Fibroblast of lung (primary cell): ENCODE measurements around the gene C17orf107. TPM values are rescaled to one million over a fixed set of nuclear protein-coding genes. Genes with fewer than 3 reads are reported as not detected.

Experiments used
- DNase-seq, 2 donors: peaks; one replicate each; pipeline versions ENCODE4 v3.0.0 to v3.0.0-alpha.2; 2010; ENCODE audit warnings: low read depth in 2 of 2
- H2AFZ ChIP-seq: 2 replicates; pipeline ENCODE4 v1.5.1; 2012; ENCODE audit warnings: low read length, control low read depth, inconsistent platforms
- H3K27ac ChIP-seq: 2 replicates; pipeline ENCODE4 v1.5.1; 2011; ENCODE audit warnings: low read length, control low read depth; ENCODE audit not compliant: insufficient read depth
- H3K27me3 ChIP-seq: 2 replicates; pipeline ENCODE4 v1.5.1; 2011; ENCODE audit warnings: mild to moderate bottlenecking, low read length; ENCODE audit not compliant: control insufficient read depth, insufficient read depth
- H3K36me3 ChIP-seq: 2 replicates; pipeline ENCODE4 v1.5.1; 2011; ENCODE audit warnings: low read length; ENCODE audit not compliant: control insufficient read depth, insufficient read depth
- H3K4me1 ChIP-seq: 2 replicates; pipeline ENCODE4 v1.5.1; 2011; ENCODE audit warnings: low read length; ENCODE audit not compliant: control insufficient read depth, insufficient read depth; ENCODE audit errors: extremely low read depth
- H3K4me2 ChIP-seq: 2 replicates; pipeline ENCODE4 v1.5.1; 2011; ENCODE audit warnings: low read length, control low read depth; ENCODE audit not compliant: insufficient read depth; ENCODE audit errors: extremely low read depth
- H3K4me3 ChIP-seq, 4 experiments: fragments of 200-600 bp in 1 of 4; sonication (generic) in 1 of 4; replicated peaks in 1 of 4; 2 replicates each; pipeline ENCODE4 v1.5.1; 2011 to 2016; ENCODE audit warnings: low read length in 4 of 4, low read depth in 3 of 4, mild to moderate bottlenecking in 3 of 4, control low read depth in 2 of 4, inconsistent platforms in 1 of 4, mixed read lengths in 1 of 4; ENCODE audit not compliant: insufficient read depth in 1 of 4; ENCODE audit errors: control extremely low read depth in 1 of 4
- H3K79me2 ChIP-seq: 2 replicates; pipeline ENCODE4 v1.5.1; 2012; ENCODE audit warnings: mild to moderate bottlenecking, low read length, inconsistent platforms; ENCODE audit not compliant: control insufficient read depth, insufficient read depth
- H3K9ac ChIP-seq: 2 replicates; pipeline ENCODE4 v1.5.1; 2011; ENCODE audit warnings: mild to moderate bottlenecking, low read length, control low read depth; ENCODE audit not compliant: insufficient read depth
- H3K9me3 ChIP-seq: 2 replicates; pipeline ENCODE4 v1.5.1; 2012; ENCODE audit warnings: low read depth, low read length; ENCODE audit not compliant: control insufficient read depth, insufficient read depth
- H4K20me1 ChIP-seq: 2 replicates; pipeline ENCODE4 v1.5.1; 2011; ENCODE audit warnings: low read length; ENCODE audit not compliant: control insufficient read depth, insufficient read depth; ENCODE audit errors: extremely low read depth
- CTCF ChIP-seq, 2 donors: IDR thresholded peaks in 1 of 2; conservative IDR thresholded peaks in 1 of 2; 1 replicate in 1 of 2; 2 replicates in 1 of 2; pipeline ENCODE4 v1.5.1; 2011 to 2012; ENCODE audit warnings: low read length in 2 of 2, control low read depth in 1 of 2, inconsistent platforms in 1 of 2, low read depth in 1 of 2, mild to moderate bottlenecking in 1 of 2
- EZH2 ChIP-seq: IDR thresholded peaks from 2 replicates; pipeline ENCODE4 v1.5.1; 2012; ENCODE audit warnings: low read length, control low read depth, mild to moderate bottlenecking; ENCODE audit errors: missing control alignments
- polyA plus RNA-seq, 2 donors: library from polyadenylated mRNA; depleted of rRNA in 1 of 2; stranded (reverse) in 1 of 2; unstranded in 1 of 2; fragments of >200 nt; gene quantifications; 2 replicates each; pipeline ENCODE4 v1.2.1, GENCODE V29; 2011 to 2012; ENCODE audit warnings: missing spikeins in 1 of 2
- total RNA-seq: library from RNA; depleted of rRNA; stranded (reverse); fragments of >200 nt; gene quantifications from 2 replicates; pipeline ENCODE4 v1.2.1, GENCODE V29; 2014

The C17orf107 gene
- total and polyA plus RNA-seq, 2 donors (not counting 1 experiment from before 2014, with no cell fraction given), result 0.67 to 1.8 TPM

- H3K9me3 ChIP-seq, result no peaks in the 10 kb centered on the region
- H3K9ac ChIP-seq, result no peak overlapping the region
- TF ChIP-seq EZH2 (no peak), CTCF (conservative IDR thresholded peaks at IDR 0.05 in 1 of 2, IDR thresholded peaks at IDR 0.05 in 1 of 2; ENCODE audit: low read depth in 1 of 2, low read length in 2 of 2) (no peak)
- H3K4me3 ChIP-seq, result no peak overlapping the region
- peaks cover 13% of the 10 kb centered on the region for H3K36me3 ChIP-seq
- no peaks in the 10 kb centered on the region for H4K20me1 ChIP-seq
- H2AFZ ChIP-seq, result no peak overlapping the region
- no peak overlapping the region for H3K27ac ChIP-seq
- H3K27me3 ChIP-seq, result no peaks in the 10 kb centered on the region
- no peak overlapping the region for H3K4me2 ChIP-seq
- DNase-seq, result no peak
- peaks cover 26% of the 10 kb centered on the region for H3K79me2 ChIP-seq
- H3K4me1 ChIP-seq, result peaks cover 13% of the 10 kb centered on the region
Measured at GRCh38 chr17:4936436-4936835, 37.1 kb downstream of the C17orf107 start.

- Histone ChIP-seq H3K36me3 (peaks cover 17% of the 10 kb centered on the region), H3K79me2 (peaks cover 37% of the 10 kb centered on the region), H3K9ac (no peak overlapping the region), H3K4me1 (peaks cover 15% of the 10 kb centered on the region), H3K27me3 (no peaks in the 10 kb centered on the region), H3K4me2 (no peak overlapping the region), H3K4me3 (no peak overlapping the region), H2AFZ (no peak overlapping the region), H3K27ac (no peak overlapping the region), H3K9me3 (no peaks in the 10 kb centered on the region), H4K20me1 (no peaks in the 10 kb centered on the region)
- TF ChIP-seq CTCF (conservative IDR thresholded peaks at IDR 0.05 in 1 of 2, IDR thresholded peaks at IDR 0.05 in 1 of 2; ENCODE audit: low read depth in 1 of 2, low read length in 2 of 2), result no peak
- TF ChIP-seq EZH2, result no peak
- no peak for DNase-seq
Measured at GRCh38 chr17:4937553-4937952, 38.2 kb downstream of the C17orf107 start.

- H3K9me3 ChIP-seq, result no peaks in the 10 kb centered on the region
- peaks cover 22% of the 10 kb centered on the region for H3K36me3 ChIP-seq
- H3K79me2 ChIP-seq, result peaks cover 42% of the 10 kb centered on the region
- peak overlapping the region; percentile 100 for H3K4me2 ChIP-seq
- H3K27me3 ChIP-seq, result no peaks in the 10 kb centered on the region
- H3K4me1 ChIP-seq, result peaks cover 17% of the 10 kb centered on the region
- no peak overlapping the region for H2AFZ ChIP-seq
- peak overlapping the region in 1 of 4 experiments; percentile 93 for H3K4me3 ChIP-seq
- no peak for TF ChIP-seq CTCF (conservative IDR thresholded peaks at IDR 0.05 in 1 of 2, IDR thresholded peaks at IDR 0.05 in 1 of 2; ENCODE audit: low read depth in 1 of 2, low read length in 2 of 2)
- TF ChIP-seq EZH2, result no peak
- DNase-seq, result no peak
- H4K20me1 ChIP-seq, result no peaks in the 10 kb centered on the region
- no peak overlapping the region for H3K27ac ChIP-seq
- no peak overlapping the region for H3K9ac ChIP-seq
Measured at GRCh38 chr17:4938069-4938491, 38.7 kb downstream of the C17orf107 start.
